Vagina (tissue), 2 donors: ENCODE measurements around the gene HNRNPLL.

ENCODE experiments used
- CTCF ChIP-seq, 3 experiments: fragments of 450-650 bp in 2 of 3; fragments of 200-600 bp in 1 of 3; sonication (generic) in 1 of 3; IDR thresholded peaks; one replicate each; pipeline ENCODE4 v1.5.1; 2017 to 2019; ENCODE audit warnings: antibody characterized with exemption in 3 of 3, mild to moderate bottlenecking in 2 of 3, moderate library complexity in 2 of 3
- POLR2A ChIP-seq, 2 donors: fragments of 450-650 bp; IDR thresholded peaks; one replicate each; pipeline ENCODE4 v1.6.1; 2017; ENCODE audit warnings: antibody characterized with exemption in 2 of 2, mild to moderate bottlenecking in 2 of 2, moderate library complexity in 2 of 2

- no peak for TF ChIP-seq CTCF (IDR thresholded peaks at IDR 0.05)
- TF ChIP-seq POLR2A (IDR thresholded peaks at IDR 0.05), result no peak
Observed at GRCh38 chr2:38583994-38584393, 18.7 kb downstream of the HNRNPLL start.
